GM23338 (cell line): ENCODE data around the gene PPP2R5E. TPM values are rescaled to one million over a fixed set of nuclear protein-coding genes. Genes with fewer than 3 reads are reported as not detected.
A peak's percentile ranks its signal among the peaks of the same experiment; 100 is the strongest.

Experiments
- ATAC-seq: fragments of 200-7000 bp; cut with Tn5 transposase; 3 replicates; pipeline ENCODE4 v1.9.1; 2020
- DNase-seq: peaks from one replicate; pipeline ENCODE4 v3.0.0-alpha.2; 2015; ENCODE audit warnings: low spot score
- H2AFZ ChIP-seq: fragments of 200-600 bp; sonication (generic); 2 replicates; pipeline ENCODE4 v1.8.0; 2016; ENCODE audit warnings: antibody characterized with exemption, mild to moderate bottlenecking, moderate library complexity
- H3F3A ChIP-seq: fragments of 200-600 bp; sonication (generic); replicated peaks from 2 replicates; pipeline ENCODE4 v1.8.0; 2017; ENCODE audit warnings: antibody characterized with exemption, mixed run types, low read depth
- H3K27ac ChIP-seq: fragments of 200-600 bp; sonication (generic); 2 replicates; pipeline ENCODE4 v1.6.1; 2016; ENCODE audit warnings: low read depth
- H3K27me3 ChIP-seq: fragments of 200-600 bp; sonication (generic); 2 replicates; pipeline ENCODE4 v1.8.0; 2016; ENCODE audit warnings: mild to moderate bottlenecking, mixed run types, moderate library complexity; ENCODE audit not compliant: insufficient read depth
- H3K36me3 ChIP-seq: fragments of 200-600 bp; sonication (generic); 2 replicates; pipeline ENCODE4 v1.8.0; 2016; ENCODE audit warnings: mild to moderate bottlenecking; ENCODE audit not compliant: insufficient read depth
- H3K4me1 ChIP-seq: fragments of 200-600 bp; sonication (generic); 2 replicates; pipeline ENCODE4 v1.8.0; 2016; ENCODE audit warnings: mild to moderate bottlenecking, moderate library complexity; ENCODE audit not compliant: insufficient read depth
- H3K4me2 ChIP-seq: fragments of 200-600 bp; sonication (generic); 2 replicates; pipeline ENCODE4 v1.7.1; 2017; ENCODE audit warnings: mixed run types
- H3K4me3 ChIP-seq: fragments of 200-600 bp; sonication (generic); 2 replicates; pipeline ENCODE4 v1.6.1; 2016; ENCODE audit warnings: mixed run types
- H3K79me2 ChIP-seq: fragments of 200-600 bp; sonication (generic); replicated peaks from 2 replicates; pipeline ENCODE4 v1.8.0; 2017; ENCODE audit warnings: mild to moderate bottlenecking; ENCODE audit not compliant: insufficient read depth
- H3K9me2 ChIP-seq: fragments of 200-600 bp; sonication (generic); 2 replicates; pipeline ENCODE4 v1.8.0; 2017; ENCODE audit not compliant: insufficient read depth
- H4K20me1 ChIP-seq: fragments of 200-600 bp; sonication (generic); replicated peaks from 2 replicates; pipeline ENCODE4 v1.8.0; 2017; ENCODE audit warnings: mild to moderate bottlenecking; ENCODE audit not compliant: insufficient read depth
- H3K27ac Mint-ChIP-seq: 2 replicates; pipeline ENCODE4 v1.8.0; 2020; ENCODE audit warnings: inconsistent platforms, mild to moderate bottlenecking, moderate library complexity, mixed read lengths
- H3K27me3 Mint-ChIP-seq: 3 replicates; pipeline ENCODE4 v1.8.0; 2022; ENCODE audit warnings: low read depth, mild to moderate bottlenecking, moderate library complexity, mixed read lengths, inconsistent platforms; ENCODE audit not compliant: insufficient read depth, poor library complexity
- H3K36me3 Mint-ChIP-seq: 3 replicates; pipeline ENCODE4 v1.8.0; 2021; ENCODE audit warnings: low read depth, mild to moderate bottlenecking, inconsistent platforms, moderate library complexity, mixed read lengths
- H3K4me1 Mint-ChIP-seq: 3 replicates; pipeline ENCODE4 v1.8.0; 2020; ENCODE audit warnings: mild to moderate bottlenecking, inconsistent platforms, mixed read lengths
- H3K4me3 Mint-ChIP-seq: 3 replicates; pipeline ENCODE4 v1.8.0; 2021; ENCODE audit warnings: moderate library complexity, mild to moderate bottlenecking, inconsistent platforms, mixed read lengths
- H3K9me3 Mint-ChIP-seq: 3 replicates; pipeline ENCODE4 v1.8.0; 2020; ENCODE audit warnings: moderate library complexity, mild to moderate bottlenecking, inconsistent platforms, mixed read lengths
- CREB1 ChIP-seq: fragments of 250-450 bp; sonication (Bioruptor Pico); IDR thresholded peaks from 2 replicates; pipeline ENCODE4 v1.5.0; 2020; ENCODE audit warnings: low read depth, mild to moderate bottlenecking, moderate library complexity
- CTCF ChIP-seq, 2 experiments: fragments of 200-600 bp in 1 of 2; sonication (generic) in 1 of 2; conservative IDR thresholded peaks; 2 replicates each; pipeline versions ENCODE4 v1.5.1 to v1.6.1; 2016 to 2017; ENCODE audit warnings: antibody characterized with exemption in 2 of 2, low read depth in 2 of 2, mild to moderate bottlenecking in 2 of 2, moderate library complexity in 1 of 2
- EZH2 ChIP-seq: fragments of 200-600 bp; sonication (generic); IDR thresholded peaks from one replicate; pipeline ENCODE4 v1.8.0; 2017; ENCODE audit warnings: antibody characterized with exemption, mild to moderate bottlenecking, low read depth; ENCODE audit not compliant: unreplicated experiment
- EZH2phosphoT487 ChIP-seq: fragments of 200-600 bp; sonication (generic); IDR thresholded peaks from one replicate; pipeline ENCODE4 v1.8.1; 2018; ENCODE audit warnings: antibody characterized with exemption; ENCODE audit not compliant: unreplicated experiment
- JUNB ChIP-seq: IDR thresholded peaks from one replicate; pipeline ENCODE4 v1.6.1; 2016; ENCODE audit warnings: antibody characterized with exemption; ENCODE audit not compliant: unreplicated experiment
- NANOG ChIP-seq: IDR thresholded peaks from 2 replicates; pipeline ENCODE4 v1.6.1; 2016; ENCODE audit warnings: antibody characterized with exemption, borderline replicate concordance
- POLR2AphosphoS5 ChIP-seq: IDR thresholded peaks from 2 replicates; pipeline ENCODE4 v1.6.1; 2016; ENCODE audit warnings: antibody characterized with exemption, low read depth
- REST ChIP-seq: IDR thresholded peaks from one replicate; pipeline ENCODE4 v1.6.1; 2018; ENCODE audit warnings: antibody characterized with exemption; ENCODE audit not compliant: unreplicated experiment
- STAT1 ChIP-seq: IDR thresholded peaks from one replicate; pipeline ENCODE4 v1.6.1; 2016; ENCODE audit warnings: antibody characterized with exemption; ENCODE audit not compliant: unreplicated experiment
- ZNF114 ChIP-seq: fragments of 250-450 bp; sonication (Bioruptor Pico); IDR thresholded peaks from 2 replicates; pipeline ENCODE4 v1.5.0; 2020; ENCODE audit warnings: mild to moderate bottlenecking, moderate library complexity
- ZNF331 ChIP-seq: fragments of 250-450 bp; sonication (Bioruptor Pico); IDR thresholded peaks from 2 replicates; pipeline ENCODE4 v1.5.0; 2020; ENCODE audit warnings: low read depth, mild to moderate bottlenecking, moderate library complexity
- polyA plus RNA-seq: library from polyadenylated mRNA; unstranded; fragments of >200 nt; fragmentation: Nextera tagmentation; extraction: Ambion mirVana; gene quantifications from 2 replicates; pipeline ENCODE4 v1.2.1, GENCODE V29; 2016
- total RNA-seq: library from RNA; depleted of rRNA; stranded (reverse); fragments of >200 nt; shearing (Covaris generic); gene quantifications from 2 replicates; pipeline ENCODE4 v1.2.3, GENCODE V29; 2014
- TF ChIP-seq, protein P1 (sequence below): fragments of 250-450 bp; sonication (Bioruptor Pico); IDR thresholded peaks from 2 replicates; pipeline ENCODE4 v1.5.0; 2020; ENCODE audit warnings: mild to moderate bottlenecking, moderate library complexity
- TF ChIP-seq, protein P2 (sequence below): IDR thresholded peaks from 2 replicates; pipeline ENCODE4 v1.6.1; 2016; ENCODE audit warnings: antibody characterized with exemption

Gene PPP2R5E
- total and polyA plus RNA-seq, 2 experiments from 2014 or later = 40.9 to 45.5 TPM

DNA sequence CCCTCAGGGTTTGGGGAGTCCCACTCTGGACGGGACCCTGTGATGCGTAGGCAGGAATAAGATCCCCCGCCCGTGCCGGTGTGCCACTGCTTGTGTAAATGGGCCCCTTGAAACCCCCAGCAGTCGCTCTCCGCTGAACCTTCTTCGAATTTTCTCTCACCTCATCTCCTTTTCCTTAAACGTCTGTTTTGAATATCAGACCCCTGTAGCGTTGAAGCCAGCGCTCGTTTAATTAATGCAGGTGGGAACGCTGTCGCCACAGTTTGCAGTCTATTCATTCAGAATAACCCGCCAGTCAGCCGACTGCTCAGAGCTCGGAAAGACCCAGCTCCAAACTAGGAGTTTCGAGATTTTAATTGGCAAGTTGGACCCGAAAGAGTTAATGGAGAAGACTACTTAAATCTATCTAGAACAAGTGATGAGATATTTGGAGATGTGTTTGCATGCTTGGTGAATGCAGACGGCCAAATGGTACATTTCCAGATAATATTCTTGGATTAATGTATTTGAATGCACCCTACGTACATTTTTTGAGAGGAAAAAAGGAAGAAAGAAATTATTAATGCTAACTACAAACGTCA, 739 bp upstream of the PPP2R5E start:
- TF ChIP-seq ZNF114 (no peak), JUNB (no peak), CTCF (conservative IDR thresholded peaks at IDR 0.05; ENCODE audit: low read depth in 2 of 2) (no peak), REST (no peak), NANOG (no peak), POLR2AphosphoS5 (no peak), EZH2 (no peak), EZH2phosphoT487 (no peak), STAT1 (no peak), ZNF331 (CRISPR knock-in tag) (no peak), CREB1 (CRISPR knock-in tag) (no peak)
- TF ChIP-seq, protein P1, sequence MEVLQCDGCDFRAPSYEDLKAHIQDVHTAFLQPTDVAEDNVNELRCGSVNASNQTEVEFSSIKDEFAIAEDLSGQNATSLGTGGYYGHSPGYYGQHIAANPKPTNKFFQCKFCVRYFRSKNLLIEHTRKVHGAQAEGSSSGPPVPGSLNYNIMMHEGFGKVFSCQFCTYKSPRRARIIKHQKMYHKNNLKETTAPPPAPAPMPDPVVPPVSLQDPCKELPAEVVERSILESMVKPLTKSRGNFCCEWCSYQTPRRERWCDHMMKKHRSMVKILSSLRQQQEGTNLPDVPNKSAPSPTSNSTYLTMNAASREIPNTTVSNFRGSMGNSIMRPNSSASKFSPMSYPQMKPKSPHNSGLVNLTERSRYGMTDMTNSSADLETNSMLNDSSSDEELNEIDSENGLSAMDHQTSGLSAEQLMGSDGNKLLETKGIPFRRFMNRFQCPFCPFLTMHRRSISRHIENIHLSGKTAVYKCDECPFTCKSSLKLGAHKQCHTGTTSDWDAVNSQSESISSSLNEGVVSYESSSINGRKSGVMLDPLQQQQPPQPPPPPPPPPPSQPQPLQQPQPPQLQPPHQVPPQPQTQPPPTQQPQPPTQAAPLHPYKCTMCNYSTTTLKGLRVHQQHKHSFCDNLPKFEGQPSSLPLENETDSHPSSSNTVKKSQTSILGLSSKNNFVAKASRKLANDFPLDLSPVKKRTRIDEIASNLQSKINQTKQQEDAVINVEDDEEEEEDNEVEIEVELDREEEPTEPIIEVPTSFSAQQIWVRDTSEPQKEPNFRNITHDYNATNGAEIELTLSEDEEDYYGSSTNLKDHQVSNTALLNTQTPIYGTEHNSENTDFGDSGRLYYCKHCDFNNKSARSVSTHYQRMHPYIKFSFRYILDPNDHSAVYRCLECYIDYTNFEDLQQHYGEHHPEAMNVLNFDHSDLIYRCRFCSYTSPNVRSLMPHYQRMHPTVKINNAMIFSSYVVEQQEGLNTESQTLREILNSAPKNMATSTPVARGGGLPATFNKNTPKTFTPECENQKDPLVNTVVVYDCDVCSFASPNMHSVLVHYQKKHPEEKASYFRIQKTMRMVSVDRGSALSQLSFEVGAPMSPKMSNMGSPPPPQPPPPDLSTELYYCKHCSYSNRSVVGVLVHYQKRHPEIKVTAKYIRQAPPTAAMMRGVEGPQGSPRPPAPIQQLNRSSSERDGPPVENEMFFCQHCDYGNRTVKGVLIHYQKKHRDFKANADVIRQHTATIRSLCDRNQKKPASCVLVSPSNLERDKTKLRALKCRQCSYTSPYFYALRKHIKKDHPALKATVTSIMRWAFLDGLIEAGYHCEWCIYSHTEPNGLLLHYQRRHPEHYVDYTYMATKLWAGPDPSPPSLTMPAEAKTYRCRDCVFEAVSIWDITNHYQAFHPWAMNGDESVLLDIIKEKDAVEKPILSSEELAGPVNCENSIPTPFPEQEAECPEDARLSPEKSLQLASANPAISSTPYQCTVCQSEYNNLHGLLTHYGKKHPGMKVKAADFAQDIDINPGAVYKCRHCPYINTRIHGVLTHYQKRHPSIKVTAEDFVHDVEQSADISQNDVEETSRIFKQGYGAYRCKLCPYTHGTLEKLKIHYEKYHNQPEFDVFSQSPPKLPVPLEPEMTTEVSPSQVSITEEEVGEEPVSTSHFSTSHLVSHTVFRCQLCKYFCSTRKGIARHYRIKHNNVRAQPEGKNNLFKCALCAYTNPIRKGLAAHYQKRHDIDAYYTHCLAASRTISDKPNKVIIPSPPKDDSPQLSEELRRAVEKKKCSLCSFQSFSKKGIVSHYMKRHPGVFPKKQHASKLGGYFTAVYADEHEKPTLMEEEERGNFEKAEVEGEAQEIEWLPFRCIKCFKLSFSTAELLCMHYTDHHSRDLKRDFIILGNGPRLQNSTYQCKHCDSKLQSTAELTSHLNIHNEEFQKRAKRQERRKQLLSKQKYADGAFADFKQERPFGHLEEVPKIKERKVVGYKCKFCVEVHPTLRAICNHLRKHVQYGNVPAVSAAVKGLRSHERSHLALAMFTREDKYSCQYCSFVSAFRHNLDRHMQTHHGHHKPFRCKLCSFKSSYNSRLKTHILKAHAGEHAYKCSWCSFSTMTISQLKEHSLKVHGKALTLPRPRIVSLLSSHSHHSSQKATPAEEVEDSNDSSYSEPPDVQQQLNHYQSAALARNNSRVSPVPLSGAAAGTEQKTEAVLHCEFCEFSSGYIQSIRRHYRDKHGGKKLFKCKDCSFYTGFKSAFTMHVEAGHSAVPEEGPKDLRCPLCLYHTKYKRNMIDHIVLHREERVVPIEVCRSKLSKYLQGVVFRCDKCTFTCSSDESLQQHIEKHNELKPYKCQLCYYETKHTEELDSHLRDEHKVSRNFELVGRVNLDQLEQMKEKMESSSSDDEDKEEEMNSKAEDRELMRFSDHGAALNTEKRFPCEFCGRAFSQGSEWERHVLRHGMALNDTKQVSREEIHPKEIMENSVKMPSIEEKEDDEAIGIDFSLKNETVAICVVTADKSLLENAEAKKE (CRISPR knock-in tag) = no peak
- TF ChIP-seq, protein P2, sequence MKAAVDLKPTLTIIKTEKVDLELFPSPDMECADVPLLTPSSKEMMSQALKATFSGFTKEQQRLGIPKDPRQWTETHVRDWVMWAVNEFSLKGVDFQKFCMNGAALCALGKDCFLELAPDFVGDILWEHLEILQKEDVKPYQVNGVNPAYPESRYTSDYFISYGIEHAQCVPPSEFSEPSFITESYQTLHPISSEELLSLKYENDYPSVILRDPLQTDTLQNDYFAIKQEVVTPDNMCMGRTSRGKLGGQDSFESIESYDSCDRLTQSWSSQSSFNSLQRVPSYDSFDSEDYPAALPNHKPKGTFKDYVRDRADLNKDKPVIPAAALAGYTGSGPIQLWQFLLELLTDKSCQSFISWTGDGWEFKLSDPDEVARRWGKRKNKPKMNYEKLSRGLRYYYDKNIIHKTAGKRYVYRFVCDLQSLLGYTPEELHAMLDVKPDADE = no peak
- peak overlapping the region; percentile 90 for H3K4me3 Mint-ChIP-seq
- H4K20me1 ChIP-seq = peaks cover 21% of the 10 kb centered on the region; the same call in 1 of the 2 replicates
- peak overlapping the region; percentile 94 for H3K27ac Mint-ChIP-seq
- no peaks in the 10 kb centered on the region for H3K27me3 ChIP-seq
- H3K27ac ChIP-seq = peak overlapping the region; percentile 82
- H3K4me1 Mint-ChIP-seq = peaks cover 19% of the 10 kb centered on the region; the same call in 2 of the 3 replicates
- H2AFZ ChIP-seq = peak overlapping the region; percentile 57
- H3F3A ChIP-seq = no peaks in the 10 kb centered on the region
- DNase-seq (peak; percentile 58), ATAC-seq (peak; percentile 18)
- H3K4me3 ChIP-seq = peak overlapping the region; percentile 70
- H3K4me1 ChIP-seq = peaks cover 10% of the 10 kb centered on the region; the same call in 1 of the 2 replicates
- H3K36me3 ChIP-seq = peaks cover 11% of the 10 kb centered on the region; the same call in 1 of the 2 replicates
- H3K27me3 Mint-ChIP-seq = peaks cover 6% of the 10 kb centered on the region
- H3K36me3 Mint-ChIP-seq = peaks cover 14% of the 10 kb centered on the region
- peaks cover 35% of the 10 kb centered on the region for H3K79me2 ChIP-seq
- H3K4me2 ChIP-seq = peak overlapping the region; percentile 85
- no peaks in the 10 kb centered on the region for H3K9me3 Mint-ChIP-seq
- no peaks in the 10 kb centered on the region for H3K9me2 ChIP-seq
